ENCODE results near the gene HHIP. TPM values are rescaled to one million over a fixed set of nuclear protein-coding genes. Genes with fewer than 3 reads are reported as not detected.

The HHIP gene
- total RNA-seq, 4 donors from 2014 or later = 0.25 to 0.70 (median 0.28) TPM

DNA sequence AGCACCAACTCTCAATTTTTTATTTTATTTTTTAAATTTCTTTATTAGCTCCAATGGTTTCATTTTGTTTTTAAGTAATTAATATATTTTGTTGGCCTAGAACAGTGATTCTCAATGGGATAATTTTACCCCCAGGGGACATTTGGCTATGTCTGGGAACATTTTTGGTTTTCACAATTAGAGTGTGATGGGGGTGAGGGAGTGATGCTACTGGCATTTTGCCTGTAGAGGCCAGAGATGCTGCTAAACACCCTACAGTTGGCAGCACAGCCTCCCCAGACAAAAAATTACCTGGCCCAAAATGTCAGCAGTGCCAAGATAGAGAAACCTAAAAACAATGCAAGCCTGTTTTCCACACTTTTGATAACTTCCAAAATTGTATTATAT, 64.6 kb downstream of the HHIP start:
- in situ Hi-C loops (cut with MboI; ENCODE audit: low sequenced_read_pairs in 4 of 4) = no loop called here
- TF ChIP-seq, protein P1, sequence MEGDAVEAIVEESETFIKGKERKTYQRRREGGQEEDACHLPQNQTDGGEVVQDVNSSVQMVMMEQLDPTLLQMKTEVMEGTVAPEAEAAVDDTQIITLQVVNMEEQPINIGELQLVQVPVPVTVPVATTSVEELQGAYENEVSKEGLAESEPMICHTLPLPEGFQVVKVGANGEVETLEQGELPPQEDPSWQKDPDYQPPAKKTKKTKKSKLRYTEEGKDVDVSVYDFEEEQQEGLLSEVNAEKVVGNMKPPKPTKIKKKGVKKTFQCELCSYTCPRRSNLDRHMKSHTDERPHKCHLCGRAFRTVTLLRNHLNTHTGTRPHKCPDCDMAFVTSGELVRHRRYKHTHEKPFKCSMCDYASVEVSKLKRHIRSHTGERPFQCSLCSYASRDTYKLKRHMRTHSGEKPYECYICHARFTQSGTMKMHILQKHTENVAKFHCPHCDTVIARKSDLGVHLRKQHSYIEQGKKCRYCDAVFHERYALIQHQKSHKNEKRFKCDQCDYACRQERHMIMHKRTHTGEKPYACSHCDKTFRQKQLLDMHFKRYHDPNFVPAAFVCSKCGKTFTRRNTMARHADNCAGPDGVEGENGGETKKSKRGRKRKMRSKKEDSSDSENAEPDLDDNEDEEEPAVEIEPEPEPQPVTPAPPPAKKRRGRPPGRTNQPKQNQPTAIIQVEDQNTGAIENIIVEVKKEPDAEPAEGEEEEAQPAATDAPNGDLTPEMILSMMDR (IDR thresholded peaks at IDR 0.05 in 4 of 5, conservative IDR thresholded peaks at IDR 0.05 in 1 of 5) = no peak
- TF ChIP-seq POLR2A (IDR thresholded peaks at IDR 0.05) = no peak

DNA sequence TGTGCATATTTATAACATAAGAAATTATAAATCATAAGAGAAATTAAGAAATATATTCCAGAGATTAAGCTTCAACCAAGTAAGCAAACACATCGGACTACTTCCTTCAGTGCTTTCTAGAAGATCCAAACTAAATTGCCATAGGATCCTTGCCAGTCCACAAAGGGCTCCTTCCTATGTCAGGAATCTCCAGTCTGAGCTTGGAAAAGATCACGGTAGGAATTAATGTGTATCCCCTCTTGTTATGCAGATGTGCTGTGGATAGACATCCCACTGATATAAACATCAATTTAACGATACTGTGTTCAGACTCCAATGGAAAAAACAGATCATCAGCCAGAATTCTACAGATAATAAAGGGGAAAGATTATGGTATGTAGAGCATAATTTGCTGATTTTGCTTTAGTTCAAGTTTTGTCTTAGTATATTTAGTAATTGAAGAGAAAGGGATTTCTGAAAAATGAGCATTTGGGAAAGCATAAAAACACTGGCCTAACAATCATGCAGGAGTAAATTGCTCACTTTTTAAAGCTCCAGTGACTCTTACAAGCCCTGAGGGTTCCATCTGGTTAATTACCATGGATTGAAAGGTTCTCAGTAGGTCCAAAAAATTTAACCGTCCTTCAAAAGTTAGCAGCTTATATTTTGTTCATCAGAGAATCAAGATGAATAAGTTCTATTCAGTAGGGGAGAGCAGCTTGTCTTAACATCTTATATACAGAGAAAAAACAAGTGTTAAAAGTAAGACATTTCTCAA, 65.9 kb downstream of the HHIP start:
- intact Hi-C loops (cut with DNase I; ENCODE audit: low total_unique reads) = no loop called here
- H3K27me3 ChIP-seq = no peaks in the 10 kb centered on the region
- no peak for ATAC-seq

More for the DNA sequence above, 64.6 kb downstream of the HHIP start:
- H3K36me3 ChIP-seq = no peaks in the 10 kb centered on the region
- intact Hi-C loops (cut with DNase I; ENCODE audit: low total_unique reads) = no loop called here
- no peaks in the 10 kb centered on the region for H3K9me3 ChIP-seq
- H3K27ac ChIP-seq = no peak overlapping the region
- no peaks in the 10 kb centered on the region for H3K27me3 ChIP-seq
- DNase-seq (no peak), ATAC-seq (no peak)
- no peak overlapping the region for H3K4me3 ChIP-seq
- H3K4me1 ChIP-seq = peaks cover 0 to 6% of the 10 kb centered on the region in 2 donors

DNA sequence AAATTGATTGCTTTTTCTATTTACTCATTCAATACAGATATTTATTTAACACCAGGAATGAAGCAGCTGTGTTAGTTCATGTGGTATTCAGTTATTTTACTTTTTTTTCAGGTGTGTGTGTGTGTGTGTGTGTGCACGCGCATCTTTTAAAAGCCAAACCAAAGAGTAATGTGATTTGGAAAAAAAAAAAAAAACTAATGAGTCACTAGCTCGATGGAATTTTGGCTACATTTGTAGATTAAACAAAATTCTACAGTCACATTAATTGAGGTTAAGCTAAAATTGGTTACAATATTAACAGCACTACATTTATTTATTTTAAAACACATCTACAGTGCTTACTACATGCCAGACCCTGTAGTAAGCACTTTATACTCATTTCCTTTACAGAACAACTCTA, 66.8 kb downstream of the HHIP start:
- intact Hi-C loops (cut with DNase I; ENCODE audit: low total_unique reads) = no loop called here
- no peak for ATAC-seq

More for the DNA sequence above, 65.9 kb downstream of the HHIP start:
- Histone ChIP-seq H3K27ac (no peak overlapping the region), H3K36me3 (no peaks in the 10 kb centered on the region), H3K4me1 (peaks cover 0 to 6% of the 10 kb centered on the region in 2 donors), H3K4me3 (no peak overlapping the region), H3K9me3 (no peaks in the 10 kb centered on the region)
- in situ Hi-C loops (cut with MboI; ENCODE audit: low sequenced_read_pairs in 4 of 4) = no loop called here
- no peak for DNase-seq
- TF ChIP-seq POLR2A (IDR thresholded peaks at IDR 0.05) = no peak
- TF ChIP-seq, protein P1 (IDR thresholded peaks at IDR 0.05 in 4 of 5, conservative IDR thresholded peaks at IDR 0.05 in 1 of 5) = no peak

DNA sequence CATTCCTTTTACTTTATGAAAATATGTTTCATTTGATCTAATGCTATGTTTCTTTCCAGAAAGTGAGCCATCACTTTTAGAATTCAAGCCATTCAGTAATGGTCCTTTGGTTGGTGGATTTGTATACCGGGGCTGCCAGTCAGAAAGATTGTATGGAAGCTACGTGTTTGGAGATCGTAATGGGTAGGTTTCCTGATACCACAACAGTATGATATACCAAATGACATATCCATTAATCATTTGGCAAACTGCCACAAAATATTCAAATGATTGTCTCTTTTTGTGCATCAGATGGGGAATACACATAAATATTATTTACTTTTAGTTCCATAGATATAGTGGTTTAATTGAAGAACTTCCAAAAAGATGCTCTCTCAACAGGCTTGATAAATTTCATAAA, 68.2 kb downstream of the HHIP start:
- in situ Hi-C loops (cut with MboI; ENCODE audit: low sequenced_read_pairs in 4 of 4) = no loop called here
- TF ChIP-seq POLR2A (IDR thresholded peaks at IDR 0.05) = no peak
- TF ChIP-seq, protein P1 (IDR thresholded peaks at IDR 0.05 in 4 of 5, conservative IDR thresholded peaks at IDR 0.05 in 1 of 5) = no peak
- ATAC-seq (no peak), DNase-seq (no peak)
- no peak overlapping the region for H3K4me3 ChIP-seq
- H3K27ac ChIP-seq = no peak overlapping the region
- H3K36me3 ChIP-seq = no peaks in the 10 kb centered on the region
- intact Hi-C loops (cut with DNase I; ENCODE audit: low total_unique reads) = no loop called here
- no peaks in the 10 kb centered on the region for H3K27me3 ChIP-seq
- no peaks in the 10 kb centered on the region for H3K9me3 ChIP-seq
- H3K4me1 ChIP-seq = peaks cover 0 to 5% of the 10 kb centered on the region in 2 donors

More for the DNA sequence above, 66.8 kb downstream of the HHIP start:
- H3K4me1 ChIP-seq = peaks cover 0 to 6% of the 10 kb centered on the region in 2 donors
- no peak overlapping the region for H3K27ac ChIP-seq
- no peak for TF ChIP-seq POLR2A (IDR thresholded peaks at IDR 0.05)
- TF ChIP-seq, protein P1 (IDR thresholded peaks at IDR 0.05 in 4 of 5, conservative IDR thresholded peaks at IDR 0.05 in 1 of 5) = no peak
- H3K4me3 ChIP-seq = no peak overlapping the region
- in situ Hi-C loops (cut with MboI; ENCODE audit: low sequenced_read_pairs in 4 of 4) = no loop called here
- DNase-seq = no peak
- H3K9me3 ChIP-seq = no peaks in the 10 kb centered on the region
- H3K27me3 ChIP-seq = no peaks in the 10 kb centered on the region
- H3K36me3 ChIP-seq = no peaks in the 10 kb centered on the region
